22Rv1 (cell line): ENCODE data around the gene TNFRSF18.

Experiments used
- H3K27ac ChIP-seq: fragments of 450-650 bp; 2 replicates; pipeline ENCODE4 v1.5.1; 2017
- ZFX ChIP-seq: fragments of 450-650 bp; IDR thresholded peaks from 2 replicates; pipeline ENCODE4 v1.6.1; 2017; ENCODE audit warnings: antibody characterized with exemption, borderline replicate concordance
- TF ChIP-seq, protein P1 (sequence below): fragments of 450-650 bp; IDR thresholded peaks from 2 replicates; pipeline ENCODE4 v1.5.1; 2017; ENCODE audit warnings: mild to moderate bottlenecking

TNFRSF18 gene

DNA sequence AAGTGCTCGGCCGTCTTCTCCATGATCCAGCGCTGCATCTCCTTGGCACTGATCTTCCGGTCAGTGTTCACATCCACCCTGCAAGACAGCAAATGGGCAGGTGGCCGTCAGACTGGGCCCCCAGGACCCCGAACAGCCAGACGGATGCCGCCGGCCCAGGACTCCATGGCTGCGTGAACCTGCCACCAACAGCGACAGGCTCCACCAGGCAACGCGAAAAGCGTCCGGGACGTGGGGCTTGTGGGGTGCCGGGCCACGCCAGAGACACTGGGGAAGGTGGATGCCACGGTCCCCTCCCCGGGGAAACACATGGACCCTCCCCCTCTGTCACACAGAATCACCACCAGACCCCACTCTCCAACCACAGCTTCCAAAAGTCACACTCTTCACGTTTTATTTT, 17.5 kb upstream of the TNFRSF18 start:
- no peak overlapping the region for H3K27ac ChIP-seq
- TF ChIP-seq ZFX: no peak
- TF ChIP-seq, protein P1, sequence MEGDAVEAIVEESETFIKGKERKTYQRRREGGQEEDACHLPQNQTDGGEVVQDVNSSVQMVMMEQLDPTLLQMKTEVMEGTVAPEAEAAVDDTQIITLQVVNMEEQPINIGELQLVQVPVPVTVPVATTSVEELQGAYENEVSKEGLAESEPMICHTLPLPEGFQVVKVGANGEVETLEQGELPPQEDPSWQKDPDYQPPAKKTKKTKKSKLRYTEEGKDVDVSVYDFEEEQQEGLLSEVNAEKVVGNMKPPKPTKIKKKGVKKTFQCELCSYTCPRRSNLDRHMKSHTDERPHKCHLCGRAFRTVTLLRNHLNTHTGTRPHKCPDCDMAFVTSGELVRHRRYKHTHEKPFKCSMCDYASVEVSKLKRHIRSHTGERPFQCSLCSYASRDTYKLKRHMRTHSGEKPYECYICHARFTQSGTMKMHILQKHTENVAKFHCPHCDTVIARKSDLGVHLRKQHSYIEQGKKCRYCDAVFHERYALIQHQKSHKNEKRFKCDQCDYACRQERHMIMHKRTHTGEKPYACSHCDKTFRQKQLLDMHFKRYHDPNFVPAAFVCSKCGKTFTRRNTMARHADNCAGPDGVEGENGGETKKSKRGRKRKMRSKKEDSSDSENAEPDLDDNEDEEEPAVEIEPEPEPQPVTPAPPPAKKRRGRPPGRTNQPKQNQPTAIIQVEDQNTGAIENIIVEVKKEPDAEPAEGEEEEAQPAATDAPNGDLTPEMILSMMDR: no peak

DNA sequence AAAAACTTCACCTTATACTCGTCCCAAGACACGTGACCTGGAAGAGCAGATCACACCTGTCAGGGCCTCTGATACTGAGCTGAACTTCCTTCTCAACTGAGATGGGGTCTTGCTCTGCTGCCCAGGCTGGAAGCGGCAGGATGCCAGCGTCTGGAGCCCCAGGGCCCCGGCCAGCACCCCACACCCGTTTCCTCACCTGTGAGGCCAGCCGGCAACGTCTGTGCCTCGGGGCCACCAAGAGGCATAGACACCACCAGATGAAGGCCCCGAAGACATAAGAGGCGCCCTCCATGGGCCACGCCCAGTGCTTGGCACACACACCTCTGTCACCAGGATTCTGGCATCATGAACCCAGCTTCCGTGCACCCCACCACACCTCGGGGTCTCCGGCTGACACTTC, 16.9 kb upstream of the TNFRSF18 start:
- H3K27ac ChIP-seq: no peak overlapping the region

DNA sequence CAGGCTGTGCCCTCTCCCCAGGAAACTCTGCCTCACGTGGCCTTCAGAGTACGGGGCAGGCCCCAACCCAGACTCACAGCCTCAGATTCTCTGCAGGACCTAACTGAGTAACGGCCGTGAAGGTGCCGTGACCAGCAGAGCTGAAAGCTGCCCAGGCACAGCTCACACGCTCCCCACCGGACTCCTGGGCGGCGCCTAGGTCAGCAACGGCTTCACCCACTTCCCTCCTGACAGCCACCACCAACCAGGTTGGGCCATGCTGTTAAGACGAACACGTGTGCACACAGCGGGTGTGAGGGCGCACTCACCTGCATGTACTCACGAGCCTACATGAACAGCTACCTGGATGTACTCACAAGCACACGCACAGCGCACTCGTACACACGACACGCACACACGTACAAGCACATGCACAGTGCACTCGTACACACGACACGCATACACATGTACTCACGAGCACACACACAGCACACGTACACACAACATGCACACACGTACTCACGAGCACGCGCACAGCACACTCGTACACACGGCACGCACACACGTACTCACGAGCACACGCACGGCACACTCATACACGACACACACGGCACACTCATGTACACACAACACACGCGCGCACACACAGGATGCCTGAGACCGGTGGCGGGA, 16.3 kb upstream of the TNFRSF18 start:
- H3K27ac ChIP-seq: no peak overlapping the region
- TF ChIP-seq ZFX: no peak
- TF ChIP-seq, protein P1: no peak

More for the DNA sequence above, 16.9 kb upstream of the TNFRSF18 start:
- TF ChIP-seq, protein P1: no peak
- TF ChIP-seq ZFX: no peak

DNA sequence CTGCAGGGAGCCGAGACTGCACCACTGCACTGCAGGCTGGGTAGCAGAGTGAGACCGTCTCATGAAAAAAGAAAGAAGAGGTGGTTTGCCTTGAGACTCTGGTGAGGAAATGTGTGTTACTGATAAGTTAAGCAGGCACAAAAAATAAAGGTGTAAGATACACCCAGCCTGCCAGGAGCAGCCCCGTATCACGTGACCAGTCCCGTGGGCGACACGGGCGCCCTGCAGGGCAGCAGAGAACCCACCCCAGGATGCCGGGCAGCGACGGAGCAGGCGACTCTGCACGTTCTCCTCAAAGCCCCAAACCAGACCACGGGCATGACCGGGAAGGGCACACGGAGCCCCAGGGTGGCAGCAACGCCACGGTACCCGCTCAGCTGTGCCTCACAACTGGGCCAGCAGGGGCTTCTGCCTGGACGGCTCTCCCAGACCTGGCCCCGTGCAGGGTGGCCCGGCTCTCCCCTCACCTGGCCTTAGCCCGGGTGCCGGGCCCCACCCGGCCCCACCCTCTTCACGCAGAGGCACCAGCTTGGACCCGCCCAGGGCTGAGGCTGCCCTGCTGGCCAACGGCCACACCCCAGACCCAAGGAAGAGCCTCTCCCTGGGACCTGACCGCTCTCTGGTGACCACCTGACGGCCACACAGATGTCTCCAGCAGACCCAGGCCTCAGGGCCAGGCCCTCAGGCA, 15.6 kb upstream of the TNFRSF18 start:
- TF ChIP-seq, protein P1: no peak
- TF ChIP-seq ZFX: no peak
- no peak overlapping the region for H3K27ac ChIP-seq

DNA sequence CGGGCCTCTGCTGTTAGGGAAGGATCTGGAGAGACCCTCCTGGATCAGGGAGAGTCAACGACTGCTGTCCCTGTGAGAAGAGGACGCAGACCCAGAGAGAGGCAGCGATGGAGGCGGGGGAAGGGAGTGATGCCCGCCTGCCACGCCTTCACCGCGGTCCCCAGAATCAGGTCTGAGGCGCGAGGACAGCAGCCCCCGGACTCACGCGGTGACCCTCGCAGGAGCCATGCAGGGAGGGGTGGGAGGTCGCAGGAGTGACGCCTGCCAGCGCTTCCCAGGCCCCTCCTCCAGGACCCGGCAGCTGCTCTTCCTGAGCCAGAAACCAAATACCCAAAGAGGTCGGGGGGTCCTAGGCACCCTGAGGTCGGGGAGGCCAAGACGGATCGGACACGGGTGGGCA, 13.8 kb upstream of the TNFRSF18 start:
- TF ChIP-seq, protein P1: no peak
- no peak for TF ChIP-seq ZFX

DNA sequence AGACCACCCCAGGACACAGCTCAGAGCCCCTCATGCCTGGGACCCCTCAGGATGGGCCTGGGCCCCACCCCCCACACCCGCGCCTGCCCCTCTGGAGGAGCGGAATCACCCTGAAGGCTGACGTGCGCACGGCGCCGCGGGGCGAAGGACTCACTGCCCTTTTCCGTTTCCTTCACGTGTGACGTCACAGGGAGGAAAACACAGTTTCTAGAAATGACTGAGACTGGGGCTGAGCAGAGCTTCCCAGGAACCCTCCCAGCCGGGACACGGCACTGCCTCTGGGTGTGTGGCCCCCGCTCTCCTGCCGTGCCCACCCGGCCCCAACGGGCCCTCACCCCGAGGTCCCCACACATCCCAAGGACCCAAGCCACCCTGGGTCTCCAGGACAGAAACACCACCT, 12.9 kb upstream of the TNFRSF18 start:
- TF ChIP-seq, protein P1: no peak
- TF ChIP-seq ZFX: no peak
- H3K27ac ChIP-seq: no peak overlapping the region

More for the DNA sequence above, 13.8 kb upstream of the TNFRSF18 start:
- H3K27ac ChIP-seq: no peak overlapping the region

DNA sequence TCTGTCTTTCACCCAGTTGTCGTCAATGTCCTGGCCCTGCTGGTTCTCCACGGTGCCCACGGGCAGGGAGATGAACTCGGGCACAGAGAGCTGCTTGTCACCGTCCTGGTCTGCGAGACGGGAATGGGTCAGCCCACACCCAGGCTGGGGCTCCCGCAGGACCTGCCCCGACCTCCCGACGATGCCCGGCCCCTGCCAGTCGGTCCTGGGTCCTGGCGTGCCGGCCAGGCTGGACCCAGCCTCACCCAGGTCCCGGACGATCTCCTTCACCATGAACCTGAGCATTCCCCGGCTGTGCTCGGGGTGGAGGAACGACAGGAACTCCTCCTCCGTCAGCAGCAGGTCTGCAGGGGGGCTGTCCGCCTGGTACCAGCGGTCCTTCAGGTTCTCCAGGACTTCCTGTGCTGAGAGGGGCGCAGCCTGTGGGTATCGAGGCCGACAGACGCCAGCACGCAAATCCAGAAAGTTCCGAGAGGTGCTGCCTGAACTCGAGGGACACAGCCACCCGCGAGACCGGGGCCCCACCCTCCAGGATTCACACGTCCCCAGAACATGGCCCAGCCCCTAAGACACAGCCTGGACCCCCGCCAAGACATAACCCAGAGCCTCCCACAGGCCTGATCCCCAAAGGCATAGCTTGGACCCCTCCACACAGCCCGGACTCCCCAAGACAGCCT, 12.3 kb upstream of the TNFRSF18 start:
- H3K27ac ChIP-seq: no peak overlapping the region
- TF ChIP-seq, protein P1: no peak
- no peak for TF ChIP-seq ZFX
